OCI-LY7 (cell line): Measurements from ENCODE around the gene TELO2.

Experiments
- CTCF ChIP-seq: fragments of 200-600 bp; sonication (generic); conservative IDR thresholded peaks from 2 replicates; pipeline ENCODE4 v1.5.1; 2014; ENCODE audit warnings: mild to moderate bottlenecking, antibody characterized with exemption, low read length, moderate library complexity, mixed read lengths
- EZH2phosphoT487 ChIP-seq: fragments of 200-600 bp; sonication (generic); IDR thresholded peaks from 2 replicates; pipeline ENCODE4 v1.6.1; 2018; ENCODE audit warnings: low read depth, borderline replicate concordance, mild to moderate bottlenecking, mixed run types, antibody characterized with exemption, low read length, moderate library complexity, mixed read lengths

- TF ChIP-seq CTCF: no peak
- TF ChIP-seq EZH2phosphoT487: no peak
Measured at GRCh38 chr16:1493746-1494094, 560 bp downstream of the TELO2 start.
